Nephron (organoid): ENCODE results near the gene XPC.

ENCODE experiments used
- H3K27ac Mint-ChIP-seq, 3 experiments: 2 replicates each; pipeline ENCODE4 v1.8.0; 2020; ENCODE audit warnings: mixed read lengths in 3 of 3, mild to moderate bottlenecking in 2 of 3, moderate library complexity in 1 of 3
- H3K27me3 Mint-ChIP-seq: 2 replicates; pipeline ENCODE4 v1.8.0; 2021; ENCODE audit warnings: low read depth, mild to moderate bottlenecking, moderate library complexity, mixed read lengths
- H3K36me3 Mint-ChIP-seq: 2 replicates; pipeline ENCODE4 v1.8.0; 2020; ENCODE audit warnings: low read depth, mixed read lengths
- H3K4me1 Mint-ChIP-seq: 2 replicates; pipeline ENCODE4 v1.8.0; 2020; ENCODE audit warnings: mixed read lengths
- H3K4me3 Mint-ChIP-seq, 3 experiments: 2 replicates each; pipeline ENCODE4 v1.8.0; 2020; ENCODE audit warnings: mild to moderate bottlenecking in 3 of 3, mixed read lengths in 3 of 3, moderate library complexity in 2 of 3
- H3K9me3 Mint-ChIP-seq: 2 replicates; pipeline ENCODE4 v1.8.0; 2020; ENCODE audit warnings: mixed read lengths
- CTCF ChIP-seq, 3 experiments: fragments of 200-600 bp; sonication (generic); IDR thresholded peaks; one replicate each; pipeline ENCODE4 v1.5.0; 2021; ENCODE audit warnings: antibody characterized with exemption in 3 of 3; ENCODE audit not compliant: unreplicated experiment in 3 of 3

Gene XPC

GRCh38 chr3:14152233-14152962 lies 26.0 kb downstream of the XPC start:
- H3K4me1 Mint-ChIP-seq, result no peaks in the 10 kb centered on the region
- H3K36me3 Mint-ChIP-seq, result peaks cover 55% of the 10 kb centered on the region
- no peaks in the 10 kb centered on the region for H3K9me3 Mint-ChIP-seq
- H3K27ac Mint-ChIP-seq, result no peak overlapping the region
- H3K27me3 Mint-ChIP-seq, result no peaks in the 10 kb centered on the region
- H3K4me3 Mint-ChIP-seq, result no peak overlapping the region
- TF ChIP-seq CTCF (IDR thresholded peaks at IDR 0.05; ENCODE audit: unreplicated experiment in 3 of 3), result no peak

GRCh38 chr3:14151471-14152083 lies 26.8 kb downstream of the XPC start:
- Mint-ChIP-seq H3K9me3 (no peaks in the 10 kb centered on the region), H3K36me3 (peaks cover 55% of the 10 kb centered on the region), H3K4me3 (no peak overlapping the region), H3K27ac (no peak overlapping the region), H3K27me3 (no peaks in the 10 kb centered on the region), H3K4me1 (no peaks in the 10 kb centered on the region)
- TF ChIP-seq CTCF (IDR thresholded peaks at IDR 0.05; ENCODE audit: unreplicated experiment in 3 of 3), result no peak

- Mint-ChIP-seq H3K4me3 (no peak overlapping the region), H3K4me1 (peaks cover 5% of the 10 kb centered on the region), H3K27ac (no peak overlapping the region), H3K36me3 (peaks cover 50% of the 10 kb centered on the region), H3K9me3 (no peaks in the 10 kb centered on the region), H3K27me3 (no peaks in the 10 kb centered on the region)
- no peak for TF ChIP-seq CTCF (IDR thresholded peaks at IDR 0.05; ENCODE audit: unreplicated experiment in 3 of 3)
Measured at GRCh38 chr3:14150491-14151230, 27.7 kb downstream of the XPC start.

- Mint-ChIP-seq H3K4me1 (peaks cover 8% of the 10 kb centered on the region), H3K36me3 (peaks cover 45% of the 10 kb centered on the region), H3K4me3 (no peak overlapping the region), H3K9me3 (no peaks in the 10 kb centered on the region), H3K27ac (no peak overlapping the region), H3K27me3 (no peaks in the 10 kb centered on the region)
- no peak for TF ChIP-seq CTCF (IDR thresholded peaks at IDR 0.05; ENCODE audit: unreplicated experiment in 3 of 3)
Measured at GRCh38 chr3:14150078-14150477, 28.3 kb downstream of the XPC start.

- Mint-ChIP-seq H3K36me3 (peaks cover 30% of the 10 kb centered on the region), H3K9me3 (no peaks in the 10 kb centered on the region), H3K27ac (no peak overlapping the region), H3K4me1 (peaks cover 26% of the 10 kb centered on the region), H3K27me3 (no peaks in the 10 kb centered on the region), H3K4me3 (no peak overlapping the region)
- no peak for TF ChIP-seq CTCF (IDR thresholded peaks at IDR 0.05; ENCODE audit: unreplicated experiment in 3 of 3)
Measured at GRCh38 chr3:14148041-14148985, 30.1 kb downstream of the XPC start.
